HG03521 (cell line): ENCODE measurements around the gene TRANK1.
A peak's percentile ranks its signal among the peaks of the same experiment; 100 is the strongest.
"Not testable (repeated sequence)": the region's sequence is repeated elsewhere in the genome, so short reads cannot be mapped to it uniquely, and the experiment has no call there.

Experiments
- ATAC-seq: cut with Tn5 transposase; IDR thresholded peaks from one replicate; pipeline ENCODE4 v1.9.1; 2021; ENCODE audit warnings: mild to moderate bottlenecking, moderate library complexity; ENCODE audit not compliant: unreplicated experiment

The TRANK1 gene

DNA sequence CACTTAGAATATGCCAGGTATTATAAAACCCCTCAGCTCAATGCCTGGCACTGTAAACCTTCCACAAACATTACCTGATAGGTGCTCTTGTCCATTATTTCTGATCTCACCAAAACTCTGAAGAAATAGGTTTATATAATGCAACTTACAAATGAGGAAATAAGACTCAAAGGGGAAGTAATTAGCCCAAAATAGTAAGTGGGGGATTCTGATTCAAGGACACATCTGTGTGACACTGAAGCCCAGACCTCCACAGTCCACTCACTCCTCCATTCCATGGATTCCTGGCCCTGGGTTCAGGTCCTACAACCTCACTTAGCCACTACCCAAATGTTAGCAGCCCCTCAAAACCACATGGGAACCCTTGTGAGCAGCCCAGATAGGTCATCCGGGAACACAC is 49.9 kb downstream of the TRANK1 start:
- ATAC-seq = no peak

DNA sequence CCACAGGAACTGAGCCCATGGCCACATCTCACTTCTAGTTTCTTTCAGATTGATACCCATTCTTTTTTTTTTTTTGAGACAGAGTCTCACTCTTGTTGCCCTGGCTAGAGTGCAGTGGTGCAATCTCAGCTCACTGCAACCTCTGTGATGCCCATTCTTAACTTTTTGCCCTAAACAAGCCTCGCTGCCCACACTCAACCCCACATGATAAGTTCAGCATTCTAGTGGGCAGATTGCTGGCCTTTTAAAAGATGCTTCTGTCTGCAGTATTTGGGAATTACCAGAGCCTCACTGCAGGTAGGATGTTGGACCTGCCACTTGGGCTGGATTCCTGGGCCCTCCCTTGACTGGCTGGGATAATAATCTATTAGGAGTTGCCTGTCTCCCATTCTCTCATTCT is 51.0 kb downstream of the TRANK1 start:
- ATAC-seq = no peak

DNA sequence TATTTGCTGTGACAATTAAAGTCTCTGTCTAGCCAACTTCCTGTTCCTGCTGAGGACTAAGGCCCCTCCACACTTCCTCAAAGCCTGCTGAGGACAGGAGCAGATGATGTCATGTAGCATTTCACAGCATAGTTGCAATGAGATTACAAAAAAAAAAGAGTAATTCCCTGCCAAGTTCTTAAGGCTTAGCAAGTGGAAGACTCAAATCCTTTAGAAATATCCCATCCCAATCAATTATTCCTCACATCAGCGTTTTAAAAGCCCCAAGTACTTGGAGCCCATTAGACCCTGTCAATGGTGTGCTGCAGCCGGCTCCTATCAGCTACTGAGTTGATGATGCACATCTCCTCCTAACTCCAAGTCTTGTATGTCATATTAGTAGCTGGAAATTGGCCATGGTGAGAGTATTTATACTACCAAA is 51.7 kb downstream of the TRANK1 start:
- ATAC-seq = no peak

DNA sequence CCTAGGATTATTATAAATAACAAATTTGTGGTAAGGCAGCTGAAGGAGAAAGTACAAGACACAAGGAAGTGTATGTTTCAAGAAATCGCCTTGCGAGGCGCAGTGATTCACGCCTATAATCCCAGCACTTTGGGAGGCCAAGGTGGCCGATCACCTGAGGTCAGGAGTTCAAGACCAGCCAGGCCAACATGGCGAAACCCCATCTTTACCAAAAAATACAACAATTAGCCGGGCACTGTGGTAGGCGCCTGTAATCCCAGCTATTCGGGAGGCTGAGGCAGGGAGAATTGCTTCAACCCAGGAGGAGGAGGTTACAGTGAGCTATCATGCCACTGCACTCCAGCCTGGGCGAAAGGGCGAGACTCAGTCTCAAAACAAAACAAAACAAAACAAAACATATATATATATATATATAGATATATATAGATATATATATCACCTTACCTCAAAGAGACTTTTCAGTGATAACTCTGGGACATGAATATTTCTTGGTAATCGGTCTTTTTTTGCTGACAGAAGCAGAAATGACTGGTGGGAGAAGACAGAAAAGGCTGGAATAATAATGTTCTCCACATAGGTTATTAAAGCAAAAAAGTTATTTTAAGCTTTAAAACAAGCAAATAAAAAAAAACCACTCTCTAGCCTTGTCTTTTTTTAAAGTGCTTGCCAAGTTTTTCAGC is 52.3 kb downstream of the TRANK1 start:
- no peak for ATAC-seq

DNA sequence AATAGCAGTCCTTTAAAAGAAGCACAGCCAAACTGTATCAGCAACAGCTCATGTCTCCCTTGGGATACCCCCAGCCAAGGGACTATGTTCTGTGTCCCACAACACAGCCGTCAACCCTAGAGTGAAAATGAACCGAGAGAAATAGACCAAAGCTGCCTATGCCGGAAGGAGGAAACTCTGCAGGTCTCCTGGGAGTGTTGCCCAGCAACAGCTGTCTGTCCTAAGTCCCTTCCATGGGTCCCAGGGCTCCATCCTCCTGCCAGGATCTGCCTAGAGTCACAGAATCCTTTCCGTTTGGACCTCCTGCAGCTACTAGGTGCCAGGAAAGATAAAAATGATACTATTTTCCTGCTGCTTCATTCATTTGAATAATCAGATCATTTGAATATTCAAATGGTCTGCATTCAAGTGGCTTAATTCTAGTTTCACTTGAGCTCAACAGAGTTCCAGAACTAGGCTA is 53.1 kb downstream of the TRANK1 start:
- peak; percentile 77 for ATAC-seq

DNA sequence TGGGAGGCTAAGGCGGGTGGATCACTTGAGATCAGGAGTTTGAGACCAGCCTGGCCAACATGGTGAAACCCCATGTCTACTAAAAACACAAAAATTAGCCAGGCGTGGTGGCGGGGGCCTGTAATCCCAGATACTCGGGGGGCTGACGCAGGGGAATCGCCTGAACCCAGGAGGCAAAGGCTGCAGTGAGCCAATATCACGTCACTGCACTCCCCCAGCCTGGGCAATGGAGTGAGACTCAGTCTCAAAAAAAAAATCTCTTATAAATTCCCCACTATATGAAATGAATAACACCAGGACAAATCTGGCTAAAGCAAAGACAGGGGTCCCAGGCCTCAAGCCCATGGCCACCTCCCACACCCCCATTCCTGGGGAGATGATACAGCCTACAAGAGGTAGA is 53.8 kb downstream of the TRANK1 start:
- ATAC-seq = not testable (repeated sequence)

DNA sequence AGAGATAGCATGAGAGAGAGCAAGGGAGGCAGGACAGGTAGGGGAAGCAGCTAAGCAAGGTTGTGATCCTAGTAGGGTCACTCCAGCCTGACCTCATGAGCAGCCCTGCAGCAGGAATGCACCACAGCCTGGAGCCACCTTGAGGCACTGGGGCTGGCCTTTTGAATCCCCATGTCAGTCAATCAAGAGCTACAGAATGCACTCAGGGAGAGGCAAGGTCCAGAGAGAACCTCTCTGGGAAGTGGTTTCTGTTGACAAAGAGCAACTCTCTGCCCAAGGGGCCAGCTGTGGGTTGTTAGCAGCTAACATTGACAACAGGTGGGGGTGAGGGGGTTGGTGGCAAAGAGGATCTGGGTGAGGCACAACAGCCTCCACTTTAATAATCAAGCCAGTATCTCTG is 54.6 kb downstream of the TRANK1 start:
- ATAC-seq = no peak

DNA sequence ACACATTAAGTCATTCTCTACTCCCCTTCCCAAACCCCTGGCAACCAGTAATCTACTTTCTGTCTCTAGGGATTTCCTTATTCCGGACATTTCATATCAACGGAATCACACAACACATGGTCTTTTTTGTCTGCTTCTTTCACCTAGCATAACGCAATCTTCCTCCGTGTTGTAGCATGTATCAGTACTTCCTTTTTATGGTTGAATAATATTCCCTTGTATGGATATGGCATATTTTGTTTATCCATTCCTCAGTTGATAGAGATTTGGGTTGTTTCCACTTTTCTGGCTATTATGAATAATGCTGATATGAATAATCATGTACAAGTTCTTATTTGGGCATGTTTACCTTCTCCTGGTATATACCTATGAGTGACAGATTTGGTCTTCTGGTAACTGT is 63.1 kb downstream of the TRANK1 start:
- no peak for ATAC-seq

DNA sequence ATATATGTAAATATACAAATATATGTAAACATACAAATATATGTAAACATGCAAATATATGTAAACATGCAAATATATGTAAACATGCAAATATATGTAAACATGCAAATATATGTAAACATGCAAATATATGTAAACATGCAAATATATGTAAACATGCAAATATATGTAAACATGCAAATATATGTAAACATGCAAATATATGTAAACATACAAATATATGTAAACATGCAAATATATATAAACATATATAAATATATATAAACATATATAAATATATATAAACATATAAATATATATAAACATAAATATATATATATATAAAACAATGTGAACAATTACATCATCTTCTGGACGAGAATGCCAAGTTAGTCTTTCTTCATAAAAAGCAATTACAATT is 65.0 kb downstream of the TRANK1 start:
- not testable (repeated sequence) for ATAC-seq

DNA sequence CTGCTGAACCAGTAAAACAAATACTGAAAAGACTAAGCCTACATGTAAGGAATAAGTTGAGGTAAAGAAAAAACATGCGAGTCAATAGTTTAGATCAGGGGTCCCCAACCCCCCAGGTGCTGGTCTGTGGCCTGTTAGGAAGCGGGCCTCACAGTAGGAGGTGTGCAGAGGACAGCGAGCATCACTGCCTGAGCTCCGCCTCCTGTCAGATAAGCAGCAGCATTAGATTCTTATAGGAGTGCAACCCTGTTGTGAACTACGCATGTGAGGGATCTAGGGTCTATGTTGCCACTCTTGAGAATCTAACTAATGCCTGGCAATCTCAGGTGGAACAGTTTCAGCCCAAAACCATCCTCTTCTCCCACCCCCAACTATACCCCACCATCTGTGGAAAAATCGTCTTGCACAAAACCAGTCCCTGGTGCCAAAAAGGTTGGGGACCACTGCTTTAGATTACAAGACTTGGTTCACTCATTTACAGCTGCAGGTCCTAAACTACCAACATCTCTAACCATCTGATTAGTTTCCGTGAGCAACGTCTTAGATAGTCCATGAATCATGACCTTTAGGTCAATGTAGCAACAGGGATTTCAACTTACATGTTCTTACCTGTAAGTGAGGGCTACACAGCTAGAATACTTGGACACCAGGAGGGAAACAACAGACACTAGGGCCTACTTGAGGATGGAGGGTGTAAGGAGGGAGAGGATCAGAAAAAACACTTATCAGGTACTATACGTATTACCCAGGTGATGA is 66.7 kb downstream of the TRANK1 start:
- ATAC-seq = no peak

DNA sequence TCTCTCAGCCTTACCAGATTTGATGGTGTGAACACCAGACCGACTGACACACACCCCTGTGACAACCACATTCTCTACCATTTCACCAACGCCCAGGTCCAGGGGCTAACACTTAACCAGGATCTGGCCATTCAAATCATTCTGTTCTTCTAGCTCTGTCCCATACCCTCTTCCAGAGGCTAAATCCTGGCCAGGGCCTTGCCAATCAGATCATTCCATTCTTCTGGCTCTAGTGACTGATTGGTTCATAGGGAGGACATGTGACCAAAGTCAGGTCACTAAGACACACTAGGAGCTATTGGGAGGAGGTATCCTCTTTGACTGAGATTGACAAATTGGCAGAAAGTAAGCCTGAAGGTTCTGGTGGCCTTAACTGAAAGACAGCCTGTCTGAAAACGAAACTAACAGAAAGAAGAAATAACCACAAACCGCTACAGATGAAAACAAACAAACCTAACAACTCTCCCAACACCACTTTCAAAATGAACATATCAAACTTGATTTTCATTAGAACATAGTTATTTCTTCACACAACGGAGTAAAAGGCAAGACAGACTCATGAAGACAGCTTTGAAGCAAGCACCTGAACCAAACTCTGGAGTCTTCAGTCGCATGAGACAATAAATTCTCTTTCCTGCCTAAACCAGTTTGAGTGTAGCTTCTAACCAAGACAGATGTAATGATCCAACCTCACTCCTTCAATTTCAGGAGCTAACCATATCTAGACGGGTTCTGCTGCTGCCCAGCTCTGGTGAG is 68.5 kb downstream of the TRANK1 start:
- peak; percentile 98 for ATAC-seq

DNA sequence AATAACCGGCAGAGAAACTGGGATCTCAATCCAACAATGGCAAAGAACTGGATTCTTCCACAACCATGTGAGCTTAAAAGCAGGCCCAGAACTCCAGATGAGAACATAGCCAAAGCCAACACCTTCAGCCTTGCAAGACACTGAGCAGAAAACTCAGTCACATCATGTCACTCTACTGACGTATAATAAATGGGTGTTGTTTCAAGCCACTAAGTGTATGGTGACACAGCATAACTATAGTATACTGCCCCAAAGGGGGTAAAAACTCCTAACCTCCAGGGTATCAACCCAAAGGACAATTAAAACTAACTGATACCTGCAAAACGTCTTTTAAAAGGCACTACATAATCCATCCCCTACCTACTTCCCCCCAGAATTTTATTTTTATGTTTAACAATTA is 69.5 kb downstream of the TRANK1 start:
- no peak for ATAC-seq

DNA sequence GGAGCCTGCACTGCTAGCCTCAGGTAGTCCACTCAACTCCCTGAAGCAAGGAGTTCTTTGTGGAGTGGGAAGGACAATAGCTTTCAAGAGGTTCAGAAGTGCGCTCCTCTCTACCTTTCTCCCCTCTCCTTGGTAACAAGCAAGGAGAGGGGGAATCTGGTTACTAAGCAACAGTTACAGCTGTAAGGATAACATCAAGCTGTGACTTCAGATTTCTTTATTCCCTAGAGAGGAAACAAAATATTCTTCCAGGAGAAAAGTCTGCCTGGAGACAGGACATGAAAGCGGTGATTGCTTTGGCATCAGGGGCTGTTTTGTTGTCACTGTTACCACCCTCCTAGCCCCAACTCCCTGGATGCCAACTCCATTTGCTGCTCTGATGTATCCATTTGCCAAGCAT is 70.4 kb downstream of the TRANK1 start:
- ATAC-seq = no peak

DNA sequence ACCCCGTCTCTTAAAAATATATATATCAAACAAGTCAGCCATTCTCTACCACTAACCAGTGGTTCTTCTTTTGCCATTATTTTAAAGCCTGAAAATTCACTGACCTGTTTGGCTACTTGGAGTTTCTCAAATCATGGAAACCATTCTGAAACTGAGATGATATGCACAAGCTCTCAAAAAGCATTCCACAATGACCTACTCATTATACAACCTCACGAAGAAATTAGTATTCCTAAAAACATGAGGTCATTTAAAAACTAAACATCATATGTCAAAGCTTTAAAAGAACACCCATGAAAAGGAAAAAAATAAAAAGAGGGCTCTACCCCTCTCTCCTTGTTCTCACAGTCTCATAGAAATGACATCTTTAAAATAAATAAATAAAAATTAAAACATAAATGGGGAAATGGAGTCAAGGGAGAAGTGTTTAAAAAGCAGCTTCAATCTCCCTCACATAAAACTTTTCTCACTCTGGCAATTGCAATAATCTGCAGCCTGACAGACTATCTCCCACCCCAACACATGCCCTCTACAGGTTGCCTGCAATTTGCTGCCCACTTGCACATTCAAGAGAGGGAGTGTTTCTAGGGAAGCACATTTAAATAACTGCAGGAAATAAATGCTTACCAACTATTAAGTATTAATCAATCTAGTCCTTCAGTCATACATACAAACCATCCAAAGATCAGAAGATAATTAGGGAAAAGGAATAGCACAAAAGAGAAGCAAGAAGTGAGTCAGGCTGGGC is 73.3 kb downstream of the TRANK1 start:
- no peak for ATAC-seq

DNA sequence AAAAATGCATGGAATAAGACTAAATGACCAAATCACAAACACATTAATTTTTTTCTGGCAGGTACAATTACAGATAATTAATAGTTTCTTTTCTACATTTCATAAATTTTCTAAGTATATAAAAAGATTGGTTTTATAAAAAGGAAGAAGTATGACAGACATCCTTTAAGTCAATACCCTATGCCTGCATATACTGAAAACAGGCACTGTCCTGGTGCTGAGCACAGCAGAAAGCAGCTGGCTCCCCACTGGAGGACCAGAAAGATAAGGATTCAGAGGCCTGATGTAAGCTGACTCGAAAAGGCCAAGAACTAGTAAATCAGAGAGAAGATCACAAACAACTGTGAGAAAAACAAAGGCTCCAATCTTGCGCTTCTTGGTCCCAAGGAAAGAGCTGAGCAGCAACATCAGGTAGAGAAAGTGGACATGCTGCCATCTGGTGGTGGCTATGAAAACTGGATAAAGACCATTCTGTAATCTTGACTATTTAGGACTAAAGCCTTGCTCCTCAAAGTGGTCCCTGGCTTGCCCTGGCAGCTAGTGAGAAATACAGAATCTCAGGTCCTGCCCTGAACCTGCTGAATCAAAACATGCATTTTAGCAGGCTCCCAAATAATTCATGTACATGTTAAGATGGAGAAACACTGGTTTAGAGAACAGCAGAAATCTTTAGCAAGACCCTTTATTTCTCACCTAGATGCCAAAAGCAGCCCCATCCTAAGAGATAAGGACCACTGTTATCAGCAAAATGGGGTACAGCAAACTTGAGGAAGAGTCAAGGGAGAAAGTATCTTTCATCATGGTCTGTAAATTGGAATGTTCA is 76.0 kb downstream of the TRANK1 start:
- ATAC-seq = peak; percentile 89

DNA sequence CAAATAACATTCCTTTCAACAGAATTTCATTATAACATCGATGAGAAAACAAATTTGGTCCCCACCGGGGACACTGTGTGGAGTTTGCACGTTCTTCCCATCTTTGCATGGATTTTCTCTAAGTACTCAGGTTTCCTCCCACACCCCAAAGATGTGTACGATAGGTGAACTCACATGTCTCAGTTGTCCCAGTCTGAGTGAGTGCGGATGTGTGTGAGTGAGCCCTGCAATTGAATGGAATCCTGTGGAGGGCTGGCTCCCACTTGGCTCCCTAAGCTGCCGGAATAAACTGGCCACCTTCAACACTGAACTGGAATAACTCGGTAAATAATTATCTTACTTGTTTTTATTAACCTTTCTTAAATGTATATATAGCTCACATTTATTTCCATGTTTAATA is 77.0 kb downstream of the TRANK1 start:
- ATAC-seq = no peak

DNA sequence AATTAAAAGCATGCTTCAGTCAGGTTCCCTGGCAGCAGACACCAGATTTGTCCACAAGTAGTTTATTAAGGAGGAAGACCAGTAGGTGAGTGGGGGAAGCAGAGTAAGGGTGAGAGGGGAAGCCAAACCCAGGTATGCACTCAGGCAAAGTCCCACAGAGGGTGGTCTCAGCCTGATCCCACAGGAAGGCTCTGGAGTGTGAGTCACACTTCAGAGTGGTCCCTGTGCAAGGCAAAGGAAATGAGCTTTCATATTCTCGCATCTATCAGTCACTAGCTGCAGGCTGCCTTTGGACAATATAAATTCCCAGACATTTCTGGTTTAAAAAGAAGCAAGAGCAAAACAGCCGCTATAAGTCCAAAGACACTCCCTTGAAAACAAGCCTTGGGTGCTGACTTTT is 78.5 kb downstream of the TRANK1 start:
- no peak for ATAC-seq

DNA sequence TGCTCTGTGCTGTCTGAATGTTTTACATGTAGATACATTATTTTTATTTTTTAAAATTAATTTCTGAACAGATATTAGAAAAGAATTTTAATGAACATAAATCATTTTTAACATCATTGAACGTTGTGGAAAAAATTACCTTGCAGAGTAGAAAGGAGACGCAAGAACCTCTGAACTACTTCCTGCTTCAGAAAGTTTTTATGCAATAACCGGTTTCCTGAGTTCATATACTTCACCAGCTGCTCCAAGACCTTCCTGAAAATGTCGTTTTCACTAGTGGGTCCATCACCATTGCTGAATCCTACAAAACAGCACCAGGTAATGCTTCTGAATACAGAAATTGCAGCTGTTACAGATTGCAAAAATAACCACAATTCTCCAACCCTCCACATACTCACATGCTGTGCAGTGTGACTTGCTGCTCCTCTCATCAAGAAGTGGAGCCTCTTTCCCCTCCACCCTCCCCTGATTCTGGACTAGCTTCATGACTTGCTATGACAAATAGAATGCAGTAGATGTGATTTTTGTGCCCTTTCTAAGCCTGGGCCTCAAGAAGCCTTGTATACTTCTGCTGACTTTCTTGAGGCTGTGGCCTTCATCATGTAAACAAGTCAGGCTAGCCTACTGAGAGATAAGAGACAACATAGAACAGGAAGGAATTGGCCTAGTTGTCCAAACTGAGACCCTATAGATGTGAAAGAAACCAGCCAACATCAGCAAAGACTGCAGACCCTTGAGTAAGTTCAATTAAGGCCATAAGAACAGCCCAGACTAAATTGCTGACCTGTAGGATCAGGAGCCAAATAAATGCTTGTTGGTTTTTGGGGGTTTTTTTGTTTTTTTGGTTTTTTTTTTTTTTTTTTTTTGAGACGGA is 80.4 kb downstream of the TRANK1 start:
- no peak for ATAC-seq

DNA sequence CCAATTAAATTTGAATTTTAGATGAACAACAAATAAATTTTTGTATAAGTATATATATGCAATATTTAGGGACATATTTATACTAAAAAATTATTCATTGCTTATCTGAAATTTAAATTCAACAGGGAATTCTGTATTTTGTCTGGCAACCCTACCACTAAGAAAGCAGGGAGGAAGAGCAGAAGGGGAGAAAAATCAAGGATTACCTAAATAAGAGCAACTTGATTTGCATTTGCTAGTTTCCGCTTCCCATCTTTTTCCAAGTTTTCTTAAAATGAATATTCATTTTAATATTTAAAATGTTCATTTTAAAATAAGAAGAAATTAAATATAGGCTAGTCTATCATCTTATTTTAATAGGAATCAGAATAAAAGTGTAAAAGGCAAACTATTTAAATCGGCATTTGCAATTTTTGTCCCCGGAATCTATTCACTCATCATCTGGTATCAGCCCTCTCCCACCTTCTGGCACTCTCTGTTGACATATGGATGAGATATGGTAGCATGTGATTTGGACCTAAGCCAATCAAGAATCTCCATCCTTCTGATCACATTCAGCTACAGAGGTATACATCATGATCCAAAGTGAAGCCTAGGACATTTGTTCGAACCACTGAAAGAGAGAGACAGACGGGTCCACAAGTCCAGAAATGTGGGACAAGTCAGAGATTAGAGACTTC is 82.6 kb downstream of the TRANK1 start:
- no peak for ATAC-seq
